GM18520 (cell line): ENCODE results near the gene FSD1.
A peak's percentile ranks its signal among the peaks of the same experiment; 100 is the strongest.
"Not testable (repeated sequence)": the region's sequence is repeated elsewhere in the genome, so short reads cannot be mapped to it uniquely, and the experiment has no call there.

ENCODE experiments used
- ATAC-seq: cut with Tn5 transposase; IDR thresholded peaks from one replicate; pipeline ENCODE4 v1.9.1; 2021; ENCODE audit not compliant: unreplicated experiment

The FSD1 gene

DNA sequence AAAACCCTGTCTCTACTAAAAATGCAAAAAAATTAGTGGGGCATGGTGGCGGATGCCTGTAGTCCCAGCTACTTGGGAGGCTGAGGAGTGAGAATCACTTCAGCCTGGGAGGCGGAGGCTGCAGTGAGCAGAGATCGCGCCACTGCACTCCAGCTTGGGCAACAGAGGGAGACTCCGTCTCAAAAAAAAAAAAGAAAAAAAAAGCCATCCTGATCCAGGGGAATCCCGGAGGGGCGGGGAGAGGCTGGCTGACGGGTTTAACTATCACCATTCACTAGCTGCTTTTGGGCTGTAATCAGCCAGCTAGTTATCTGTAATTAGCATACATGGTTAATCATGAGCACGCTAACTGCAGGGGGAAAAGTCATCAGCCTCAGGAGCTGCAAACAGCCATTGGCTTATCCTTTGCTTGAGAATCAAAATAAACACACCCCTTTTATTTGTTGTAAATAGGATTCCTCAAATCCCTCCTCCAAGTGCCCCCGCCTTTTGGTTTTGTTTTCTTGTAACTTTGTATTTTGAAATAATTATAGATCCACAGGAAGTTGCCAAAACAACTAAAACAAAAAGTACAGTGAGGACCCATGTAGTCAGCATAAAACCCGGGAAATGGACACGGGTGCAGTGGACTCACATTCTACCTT lies 9.6 kb downstream of the FSD1 start:
- ATAC-seq: no peak

GRCh38 chr19:4316956-4317355 lies 12.6 kb downstream of the FSD1 start:
- ATAC-seq: no peak

- no peak for ATAC-seq
Measured at GRCh38 chr19:4318460-4318859, 14.1 kb downstream of the FSD1 start.

DNA sequence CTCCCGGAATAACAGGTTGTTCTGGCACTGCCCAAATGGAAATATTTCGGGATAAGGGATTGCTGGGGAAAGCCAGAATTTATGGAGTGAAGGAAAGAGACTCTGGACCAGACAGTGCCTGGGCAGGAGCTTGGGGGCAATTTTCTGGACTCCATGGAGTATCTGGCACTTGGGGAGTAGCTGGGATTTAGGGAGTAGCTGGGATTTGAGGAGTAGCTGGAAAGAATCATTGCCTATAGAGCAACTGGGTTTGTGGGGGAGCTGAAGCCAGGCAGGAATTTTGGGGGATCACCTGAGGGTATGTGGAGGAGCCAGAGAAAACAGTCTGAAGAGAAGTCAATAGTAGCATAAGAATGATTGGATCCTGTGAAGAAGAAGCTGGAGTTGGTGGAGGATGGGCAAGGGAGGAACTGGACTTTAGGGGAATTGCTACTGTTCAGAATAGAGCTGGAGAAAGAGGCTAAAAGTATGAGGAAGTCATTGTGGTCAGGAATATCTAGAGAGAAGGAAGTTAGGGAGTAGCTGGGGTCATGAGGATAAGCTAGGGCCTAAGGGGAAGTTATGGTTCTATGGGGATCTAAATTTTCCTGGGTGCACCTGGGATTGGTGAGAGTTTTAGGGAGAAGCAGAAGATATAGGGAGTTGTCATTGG lies 14.8 kb downstream of the FSD1 start:
- no peak for ATAC-seq

- no peak for ATAC-seq
Measured at GRCh38 chr19:4320419-4320818, 16.0 kb downstream of the FSD1 start.

DNA sequence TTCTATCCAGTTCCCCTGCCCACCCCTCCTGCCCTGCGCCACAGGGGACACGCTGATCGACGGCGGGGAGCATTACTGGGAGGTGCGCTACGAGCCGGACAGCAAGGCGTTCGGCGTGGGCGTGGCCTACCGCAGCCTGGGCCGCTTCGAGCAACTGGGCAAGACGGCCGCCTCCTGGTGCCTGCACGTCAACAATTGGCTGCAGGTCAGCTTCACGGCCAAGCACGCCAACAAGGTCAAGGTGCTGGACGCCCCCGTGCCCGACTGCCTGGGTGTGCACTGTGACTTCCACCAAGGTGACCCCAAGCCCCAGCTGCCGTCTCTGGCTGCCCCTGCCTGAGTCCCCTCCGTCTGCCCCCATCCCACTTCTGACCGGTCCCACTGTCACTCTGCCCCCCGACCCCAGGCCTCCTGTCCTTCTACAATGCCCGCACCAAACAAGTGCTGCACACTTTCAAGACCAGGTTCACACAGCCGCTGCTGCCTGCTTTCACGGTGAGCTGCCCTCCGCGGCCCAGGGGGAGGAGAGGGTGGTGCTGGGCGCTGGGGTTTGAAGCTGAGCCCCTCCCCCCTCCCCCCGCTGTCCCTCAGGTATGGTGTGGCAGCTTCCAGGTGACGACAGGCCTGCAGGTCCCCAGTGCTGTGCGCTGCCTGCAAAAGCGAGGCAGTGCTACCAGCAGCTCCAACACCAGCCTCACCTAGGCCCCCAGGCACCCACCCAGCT lies 18.7 kb downstream of the FSD1 start:
- ATAC-seq: no peak

DNA sequence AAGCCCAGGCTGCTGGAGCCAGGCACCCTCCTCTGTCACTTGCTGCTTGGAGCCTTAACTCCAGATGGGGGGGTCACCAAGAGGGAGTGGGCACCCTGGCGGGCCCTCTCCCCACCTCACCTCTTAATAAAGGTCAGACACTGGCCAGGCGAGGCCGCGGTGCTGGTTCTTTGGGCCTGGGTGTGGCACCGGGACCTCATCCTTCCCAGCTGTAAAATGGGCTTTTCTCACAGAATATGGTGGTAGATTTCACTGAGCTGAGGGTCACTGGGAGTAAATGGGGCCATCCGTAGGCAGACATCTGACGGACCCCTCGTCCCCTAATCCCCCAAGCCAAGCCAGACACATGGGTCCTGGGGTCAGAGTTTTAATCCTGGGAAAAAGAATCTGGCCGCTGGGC lies 19.3 kb downstream of the FSD1 start:
- no peak for ATAC-seq

- no peak for ATAC-seq
Measured at GRCh38 chr19:4324228-4324627, 19.8 kb downstream of the FSD1 start.

DNA sequence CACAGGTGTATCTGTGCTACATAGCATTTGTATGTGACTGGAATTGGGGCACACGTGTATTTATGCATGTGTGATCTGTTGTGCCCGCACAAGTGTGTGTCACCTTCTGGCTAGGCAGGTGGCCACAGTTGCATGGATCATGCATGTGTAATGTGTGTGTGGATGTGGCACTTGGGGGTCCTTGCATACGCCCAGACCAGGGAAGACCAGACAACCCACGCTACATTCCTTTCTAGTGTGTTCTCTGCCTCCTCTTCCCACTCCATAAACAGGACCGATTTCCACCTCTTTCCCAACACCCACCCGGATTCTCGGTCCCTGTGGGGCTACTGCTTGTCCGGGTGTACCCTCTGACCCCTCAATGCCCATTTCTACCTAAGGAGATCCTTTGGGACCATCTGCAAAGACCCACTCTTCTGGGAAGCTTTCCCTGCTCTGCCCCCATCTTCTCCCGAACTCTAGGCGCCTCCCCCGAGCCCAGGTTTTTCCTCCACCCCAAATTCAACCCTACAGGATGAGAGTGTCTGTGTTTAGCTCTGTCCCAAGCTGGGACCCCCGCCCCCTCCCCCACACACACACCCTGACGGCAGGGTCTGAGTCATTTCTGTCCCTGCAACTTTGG lies 21.9 kb downstream of the FSD1 start:
- ATAC-seq: no peak

GRCh38 chr19:4326837-4327251 lies 22.4 kb downstream of the FSD1 start:
- ATAC-seq: no peak

DNA sequence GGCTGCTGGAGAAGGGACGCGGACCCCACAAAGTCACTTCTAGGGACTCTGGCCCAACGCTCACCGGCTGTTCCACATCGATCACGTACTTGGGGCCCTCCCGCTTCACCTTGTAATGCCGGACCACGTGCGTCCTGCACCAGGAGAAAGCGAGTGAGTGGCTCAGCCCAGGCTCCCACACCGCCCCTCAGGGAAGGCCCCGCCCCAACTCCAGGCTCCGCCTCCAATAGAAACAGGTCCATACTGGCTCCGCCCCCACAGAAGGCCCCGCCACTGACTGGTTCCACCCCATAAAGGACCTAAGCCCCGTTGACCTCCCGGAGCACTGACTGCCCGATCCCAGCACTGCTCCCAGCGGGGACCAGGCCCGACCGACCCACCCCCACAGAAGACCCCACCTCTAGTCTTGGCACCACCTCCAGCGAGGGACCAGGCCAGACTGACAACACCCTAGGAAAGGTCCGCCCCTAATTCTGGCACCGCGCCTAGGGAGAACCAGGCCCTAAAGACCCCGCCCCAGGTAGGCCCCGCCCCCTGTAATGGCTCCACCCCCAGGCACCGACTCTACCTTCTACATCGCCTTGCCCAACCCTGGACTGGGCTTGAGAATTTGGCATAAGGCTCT lies 23.0 kb downstream of the FSD1 start:
- ATAC-seq: no peak

- ATAC-seq: no peak
Measured at GRCh38 chr19:4327877-4328242, 23.5 kb downstream of the FSD1 start.

- ATAC-seq: peak; percentile 68
Measured at GRCh38 chr19:4328243-4328990, 24.0 kb downstream of the FSD1 start.

DNA sequence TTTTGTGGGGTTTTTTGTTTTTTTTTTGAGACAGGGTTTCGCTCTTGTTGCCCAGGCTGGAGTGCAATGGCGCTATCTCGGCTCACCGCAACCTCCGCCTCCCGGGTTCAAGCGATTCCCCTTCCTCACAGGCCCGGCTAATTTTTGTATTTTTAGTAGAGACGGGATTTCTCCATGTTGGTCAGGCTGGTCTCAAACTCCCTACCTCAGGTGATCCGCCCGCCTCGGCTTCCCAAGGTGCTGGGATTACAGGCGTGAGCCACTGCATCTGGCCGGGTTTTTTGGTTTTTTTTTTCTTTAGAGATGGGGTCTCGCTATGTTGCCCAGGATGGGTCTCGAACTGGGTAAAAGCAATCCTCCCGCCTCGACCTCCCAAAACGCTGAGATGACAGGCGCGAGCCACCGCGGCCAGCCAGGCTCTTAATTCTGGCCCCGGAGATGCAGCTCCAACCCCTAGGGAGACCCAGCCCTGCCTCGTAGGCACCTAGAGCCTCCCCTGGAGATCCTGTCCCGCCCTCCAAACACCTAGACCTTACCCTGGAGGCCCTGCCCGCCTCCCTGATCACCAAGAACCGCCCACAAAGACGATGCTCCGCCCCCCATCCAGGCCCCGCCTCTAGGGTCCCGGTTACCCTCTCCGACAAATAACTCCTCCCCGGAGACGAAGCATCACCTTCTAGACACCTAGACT lies 24.7 kb downstream of the FSD1 start:
- not testable (repeated sequence) for ATAC-seq

DNA sequence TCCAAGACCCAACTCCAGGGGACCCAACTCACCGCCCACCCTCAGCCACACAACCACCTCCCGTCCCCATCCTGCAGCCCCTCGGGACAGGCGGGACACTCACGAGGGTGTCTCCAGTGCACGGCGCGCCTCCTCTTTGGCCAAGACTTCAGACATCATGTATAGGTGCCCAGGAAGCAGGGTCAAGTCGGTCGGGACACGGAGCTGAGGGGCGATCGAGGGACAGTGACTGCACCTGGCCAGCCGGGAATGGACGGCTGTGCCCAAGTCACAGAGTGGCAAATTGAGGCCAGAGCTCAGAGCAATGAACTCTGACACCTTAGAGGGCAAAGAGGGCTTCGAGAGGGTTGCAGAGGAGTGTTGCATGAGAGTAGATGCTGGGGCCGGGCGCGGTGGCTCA lies 25.5 kb downstream of the FSD1 start:
- ATAC-seq: no peak

DNA sequence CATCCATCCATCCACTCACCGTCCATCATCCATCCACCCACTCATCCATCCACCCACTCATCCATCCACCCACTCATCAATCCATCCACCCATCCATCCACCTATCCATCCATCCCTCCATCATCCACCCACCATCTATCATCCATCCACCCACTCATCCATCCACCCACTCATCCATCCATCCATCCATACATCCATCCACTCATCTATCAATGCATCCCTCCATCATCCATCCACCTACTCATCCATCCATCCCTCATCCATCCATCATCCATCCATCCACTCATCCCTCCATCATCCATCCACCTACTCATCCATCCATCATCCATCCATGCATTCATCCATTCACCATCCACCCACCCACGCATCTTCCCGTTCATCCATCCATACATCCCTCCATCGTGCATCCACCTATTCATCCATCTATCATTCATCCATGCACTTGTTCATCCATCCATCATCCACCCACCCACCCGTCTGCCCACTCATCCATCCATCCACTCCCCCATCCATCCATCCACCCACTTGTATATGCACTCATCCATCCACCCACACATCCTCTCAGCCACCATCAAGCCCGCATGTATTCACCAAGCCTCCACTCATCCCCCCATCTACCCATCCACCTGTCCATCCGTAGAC lies 30.7 kb downstream of the FSD1 start:
- no peak for ATAC-seq

GRCh38 chr19:4337906-4338440 lies 33.6 kb downstream of the FSD1 start:
- ATAC-seq: no peak

GRCh38 chr19:4338441-4339355 lies 34.3 kb downstream of the FSD1 start, which contains the start of gene STAP2:
Gene STAP2, minus strand, starts transcription at chr19:4338827. Its CDS starts 74 bp downstream, at chr19:4338753.
- ATAC-seq: no peak
